ENCODE results near the gene SERPINB1. TPM values are rescaled to one million over a fixed set of nuclear protein-coding genes. Genes with fewer than 3 reads are reported as not detected.

Gene SERPINB1
- total and polyA plus RNA-seq, 10 of the 15 experiments (the other 5 are each of a cell fraction or from before 2014, with no cell fraction given), result 0.45 to 2.4 (median 0.83) TPM

DNA sequence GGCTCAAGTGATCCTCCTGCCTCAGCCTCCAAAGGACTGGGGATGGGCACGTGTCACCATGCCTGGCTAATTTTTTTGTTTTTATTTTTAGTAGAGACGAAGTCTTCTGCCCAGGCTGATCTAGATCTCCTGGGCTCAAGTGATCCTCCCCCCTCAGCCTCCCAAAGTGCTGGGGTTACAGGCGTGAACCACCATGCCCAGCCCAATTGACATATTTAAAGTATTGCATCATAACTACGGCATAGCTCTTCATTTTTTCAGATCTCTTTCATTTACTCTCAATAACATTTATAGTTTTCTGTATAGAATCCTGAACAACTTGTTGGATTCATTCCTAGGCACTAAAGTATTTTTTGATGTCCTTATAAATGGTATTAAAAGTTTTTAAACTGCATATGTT lies 13.0 kb downstream of the SERPINB1 start (continued):
- TF ChIP-seq, protein P1, sequence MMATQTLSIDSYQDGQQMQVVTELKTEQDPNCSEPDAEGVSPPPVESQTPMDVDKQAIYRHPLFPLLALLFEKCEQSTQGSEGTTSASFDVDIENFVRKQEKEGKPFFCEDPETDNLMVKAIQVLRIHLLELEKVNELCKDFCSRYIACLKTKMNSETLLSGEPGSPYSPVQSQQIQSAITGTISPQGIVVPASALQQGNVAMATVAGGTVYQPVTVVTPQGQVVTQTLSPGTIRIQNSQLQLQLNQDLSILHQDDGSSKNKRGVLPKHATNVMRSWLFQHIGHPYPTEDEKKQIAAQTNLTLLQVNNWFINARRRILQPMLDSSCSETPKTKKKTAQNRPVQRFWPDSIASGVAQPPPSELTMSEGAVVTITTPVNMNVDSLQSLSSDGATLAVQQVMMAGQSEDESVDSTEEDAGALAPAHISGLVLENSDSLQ (IDR thresholded peaks at IDR 0.05), result no peak
- TF ChIP-seq NR2C1 (IDR thresholded peaks at IDR 0.05), result no peak
- no peak for TF ChIP-seq POLR2AphosphoS2 (IDR thresholded peaks at IDR 0.05; ENCODE audit: low read depth, low read length)

DNA sequence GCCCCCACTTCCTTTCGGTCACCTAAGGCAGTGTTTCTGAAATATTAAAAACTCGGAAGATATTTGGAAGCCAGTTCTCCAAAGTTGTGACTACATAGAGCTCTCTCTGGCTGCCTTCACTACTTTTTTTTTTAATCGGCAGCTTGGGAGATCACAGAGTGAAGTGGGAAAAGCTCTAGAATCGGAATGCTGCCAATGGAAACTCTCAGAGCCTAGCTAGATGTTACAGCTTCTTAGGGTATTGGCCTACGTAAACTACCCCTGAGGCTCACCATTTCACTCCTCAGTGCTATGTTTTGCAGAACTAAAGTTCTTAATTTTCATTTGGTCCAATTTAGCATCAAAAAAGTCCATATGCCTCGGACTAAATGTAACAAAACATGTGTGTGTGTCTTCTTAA lies 14.5 kb downstream of the SERPINB1 start:
- Histone ChIP-seq H3K79me2 (ENCODE audit: control insufficient read depth, insufficient read depth, low read length) (no peaks in the 10 kb centered on the region), H2AFZ (ENCODE audit: control insufficient read depth, low read depth, low read length) (no peak overlapping the region), H3K9ac (ENCODE audit: control insufficient read depth, insufficient read depth, low read length) (no peak overlapping the region), H3K4me3 (no peak overlapping the region), H3K27ac (ENCODE audit: control insufficient read depth, insufficient read depth) (no peak overlapping the region), H3K9me3 (replicated peaks; ENCODE audit: control insufficient read depth, insufficient read depth, low read length) (no peaks in the 10 kb centered on the region), H3K4me2 (ENCODE audit: control insufficient read depth, insufficient read depth) (no peak overlapping the region), H3K36me3 (ENCODE audit: control insufficient read depth in 2 of 2, insufficient read depth in 2 of 2, low read length in 1 of 2) (no peaks in the 10 kb centered on the region), H3K4me1 (ENCODE audit: control insufficient read depth, insufficient read depth, low read length) (no peaks in the 10 kb centered on the region), H4K20me1 (ENCODE audit: control insufficient read depth, insufficient read depth) (no peaks in the 10 kb centered on the region), H3K27me3 (replicated peaks in 1 of 2; ENCODE audit: control insufficient read depth in 2 of 2, insufficient read depth in 2 of 2, low read length in 1 of 2) (peaks cover 0 to 2% of the 10 kb centered on the region in 2 experiments; a peak in 2 of 4 replicates)
- no TSS peak for BruUV-seq (replicated peaks)
- ATAC-seq, result no peak
- in situ Hi-C loops (cut with MboI), result no loop called here
- intact Hi-C loops (cut with micrococcal nuclease; ENCODE audit: unreplicated experiment), result no loop called here
- ChIA-PET SMC1A (ENCODE audit: uncharacterized antibody, unreplicated experiment) (interaction anchor here (1.5 kb wide), 1 partner anchor 13 kb away, joined by 3 read pairs; no protein-coding TSS in a partner anchor), CTCF (interaction anchor here (1.5 to 1.8 kb wide), 2 partner anchors 84 to 126 kb away, joined by 4 read pairs; no protein-coding TSS in a partner anchor), POLR2A (no interaction called here), RAD21 (ENCODE audit: unreplicated experiment) (no interaction called here)
- DNase-seq (ENCODE audit: low read depth, low spot score), result no peak
- no peak for FAIRE-seq
- WGBS (ENCODE audit: insufficient coverage, insufficient replicate concordance, low lambda C conversion rate, missing lambda C conversion rate), result 66% methylated on average over 6 of the region's 6 CpGs
- TF ChIP-seq KDM1A (IDR thresholded peaks at IDR 0.05; ENCODE audit: borderline replicate concordance), result no peak
- TF ChIP-seq MEF2A (IDR thresholded peaks at IDR 0.05; ENCODE audit: insufficient read depth, low read depth, low read length), result no peak
- no peak for TF ChIP-seq NBN (IDR thresholded peaks at IDR 0.05)
- no peak for TF ChIP-seq CREB1 (IDR thresholded peaks at IDR 0.05; ENCODE audit: low read depth)
- TF ChIP-seq SREBF1 (IDR thresholded peaks at IDR 0.05; ENCODE audit: low read length), result no peak
- no peak for TF ChIP-seq TBL1XR1 (IDR thresholded peaks at IDR 0.05; ENCODE audit: low read depth, low read length)
- TF ChIP-seq, protein P2, sequence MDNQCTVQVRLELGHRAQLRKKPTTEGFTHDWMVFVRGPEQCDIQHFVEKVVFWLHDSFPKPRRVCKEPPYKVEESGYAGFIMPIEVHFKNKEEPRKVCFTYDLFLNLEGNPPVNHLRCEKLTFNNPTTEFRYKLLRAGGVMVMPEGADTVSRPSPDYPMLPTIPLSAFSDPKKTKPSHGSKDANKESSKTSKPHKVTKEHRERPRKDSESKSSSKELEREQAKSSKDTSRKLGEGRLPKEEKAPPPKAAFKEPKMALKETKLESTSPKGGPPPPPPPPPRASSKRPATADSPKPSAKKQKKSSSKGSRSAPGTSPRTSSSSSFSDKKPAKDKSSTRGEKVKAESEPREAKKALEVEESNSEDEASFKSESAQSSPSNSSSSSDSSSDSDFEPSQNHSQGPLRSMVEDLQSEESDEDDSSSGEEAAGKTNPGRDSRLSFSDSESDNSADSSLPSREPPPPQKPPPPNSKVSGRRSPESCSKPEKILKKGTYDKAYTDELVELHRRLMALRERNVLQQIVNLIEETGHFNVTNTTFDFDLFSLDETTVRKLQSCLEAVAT (IDR thresholded peaks at IDR 0.05), result no peak
- TF ChIP-seq TARDBP (IDR thresholded peaks at IDR 0.05; ENCODE audit: borderline replicate concordance), result no peak
- TF ChIP-seq, protein P3, sequence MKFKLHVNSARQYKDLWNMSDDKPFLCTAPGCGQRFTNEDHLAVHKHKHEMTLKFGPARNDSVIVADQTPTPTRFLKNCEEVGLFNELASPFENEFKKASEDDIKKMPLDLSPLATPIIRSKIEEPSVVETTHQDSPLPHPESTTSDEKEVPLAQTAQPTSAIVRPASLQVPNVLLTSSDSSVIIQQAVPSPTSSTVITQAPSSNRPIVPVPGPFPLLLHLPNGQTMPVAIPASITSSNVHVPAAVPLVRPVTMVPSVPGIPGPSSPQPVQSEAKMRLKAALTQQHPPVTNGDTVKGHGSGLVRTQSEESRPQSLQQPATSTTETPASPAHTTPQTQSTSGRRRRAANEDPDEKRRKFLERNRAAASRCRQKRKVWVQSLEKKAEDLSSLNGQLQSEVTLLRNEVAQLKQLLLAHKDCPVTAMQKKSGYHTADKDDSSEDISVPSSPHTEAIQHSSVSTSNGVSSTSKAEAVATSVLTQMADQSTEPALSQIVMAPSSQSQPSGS (IDR thresholded peaks at IDR 0.05; ENCODE audit: low read length), result no peak
- TF ChIP-seq, protein P4, sequence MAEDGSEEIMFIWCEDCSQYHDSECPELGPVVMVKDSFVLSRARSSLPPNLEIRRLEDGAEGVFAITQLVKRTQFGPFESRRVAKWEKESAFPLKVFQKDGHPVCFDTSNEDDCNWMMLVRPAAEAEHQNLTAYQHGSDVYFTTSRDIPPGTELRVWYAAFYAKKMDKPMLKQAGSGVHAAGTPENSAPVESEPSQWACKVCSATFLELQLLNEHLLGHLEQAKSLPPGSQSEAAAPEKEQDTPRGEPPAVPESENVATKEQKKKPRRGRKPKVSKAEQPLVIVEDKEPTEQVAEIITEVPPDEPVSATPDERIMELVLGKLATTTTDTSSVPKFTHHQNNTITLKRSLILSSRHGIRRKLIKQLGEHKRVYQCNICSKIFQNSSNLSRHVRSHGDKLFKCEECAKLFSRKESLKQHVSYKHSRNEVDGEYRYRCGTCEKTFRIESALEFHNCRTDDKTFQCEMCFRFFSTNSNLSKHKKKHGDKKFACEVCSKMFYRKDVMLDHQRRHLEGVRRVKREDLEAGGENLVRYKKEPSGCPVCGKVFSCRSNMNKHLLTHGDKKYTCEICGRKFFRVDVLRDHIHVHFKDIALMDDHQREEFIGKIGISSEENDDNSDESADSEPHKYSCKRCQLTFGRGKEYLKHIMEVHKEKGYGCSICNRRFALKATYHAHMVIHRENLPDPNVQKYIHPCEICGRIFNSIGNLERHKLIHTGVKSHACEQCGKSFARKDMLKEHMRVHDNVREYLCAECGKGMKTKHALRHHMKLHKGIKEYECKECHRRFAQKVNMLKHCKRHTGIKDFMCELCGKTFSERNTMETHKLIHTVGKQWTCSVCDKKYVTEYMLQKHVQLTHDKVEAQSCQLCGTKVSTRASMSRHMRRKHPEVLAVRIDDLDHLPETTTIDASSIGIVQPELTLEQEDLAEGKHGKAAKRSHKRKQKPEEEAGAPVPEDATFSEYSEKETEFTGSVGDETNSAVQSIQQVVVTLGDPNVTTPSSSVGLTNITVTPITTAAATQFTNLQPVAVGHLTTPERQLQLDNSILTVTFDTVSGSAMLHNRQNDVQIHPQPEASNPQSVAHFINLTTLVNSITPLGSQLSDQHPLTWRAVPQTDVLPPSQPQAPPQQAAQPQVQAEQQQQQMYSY (CRISPR knock-in tag; IDR thresholded peaks at IDR 0.05), result no peak
- TF ChIP-seq IKZF1 (conservative IDR thresholded peaks at IDR 0.05), result no peak
- TF ChIP-seq BMI1 (IDR thresholded peaks at IDR 0.05; ENCODE audit: borderline replicate concordance), result no peak
- TF ChIP-seq IKZF2 (IDR thresholded peaks at IDR 0.05), result no peak
- no peak for TF ChIP-seq BHLHE40 (IDR thresholded peaks at IDR 0.05; ENCODE audit: borderline replicate concordance in 1 of 2, low read depth in 2 of 2, low read length in 1 of 2)
- no peak for TF ChIP-seq PAX5 (IDR thresholded peaks at IDR 0.05; ENCODE audit: borderline replicate concordance, low read depth, low read length)
